OCI-LY1 (cell line): Measurements from ENCODE around the gene JAKMIP1.

Experiments
- H2AFZ ChIP-seq: fragments of 200-600 bp; sonication (generic), shearing (Covaris generic); 2 replicates; pipeline ENCODE4 v1.6.0; 2014; ENCODE audit warnings: antibody characterized with exemption, mild to moderate bottlenecking, low read length
- H3F3A ChIP-seq: fragments of 200-600 bp; sonication (generic), shearing (Covaris generic); 2 replicates; pipeline ENCODE4 v1.6.0; 2014; ENCODE audit warnings: mild to moderate bottlenecking, antibody characterized with exemption, low read length, moderate library complexity; ENCODE audit not compliant: insufficient read depth
- H3K27ac ChIP-seq: fragments of 200-600 bp; sonication (generic); 2 replicates; pipeline ENCODE4 v1.5.1; 2014; ENCODE audit warnings: low read length, mixed run types, mild to moderate bottlenecking, low read depth; ENCODE audit not compliant: poor library complexity, severe bottlenecking
- H3K27me3 ChIP-seq: fragments of 200-600 bp; sonication (generic); 2 replicates; pipeline ENCODE4 v1.6.0; 2014; ENCODE audit warnings: antibody characterized with exemption, mild to moderate bottlenecking, low read length, moderate library complexity; ENCODE audit not compliant: insufficient read depth
- H3K36me3 ChIP-seq: fragments of 200-600 bp; sonication (generic); 2 replicates; pipeline ENCODE4 v1.6.1; 2014; ENCODE audit warnings: mild to moderate bottlenecking, antibody characterized with exemption, low read length, moderate library complexity, mixed read lengths; ENCODE audit not compliant: insufficient read depth
- H3K4me1 ChIP-seq: fragments of 200-600 bp; sonication (generic); 2 replicates; pipeline ENCODE4 v1.5.1; 2014; ENCODE audit warnings: mild to moderate bottlenecking, low read length, moderate library complexity; ENCODE audit not compliant: insufficient read depth, severe bottlenecking
- H3K4me2 ChIP-seq: fragments of 200-600 bp; sonication (generic), shearing (Covaris generic); 2 replicates; pipeline ENCODE4 v1.6.1; 2014; ENCODE audit warnings: low read length
- H3K4me3 ChIP-seq: fragments of 200-600 bp; sonication (generic); 2 replicates; pipeline ENCODE4 v1.5.1; 2014; ENCODE audit warnings: low read length, low read depth, mild to moderate bottlenecking, mixed read lengths; ENCODE audit not compliant: poor library complexity, severe bottlenecking
- H3K79me2 ChIP-seq: fragments of 200-600 bp; shearing (Covaris generic); 2 replicates; pipeline ENCODE4 v1.6.1; 2016; ENCODE audit warnings: mixed run types, low read length, mixed read lengths; ENCODE audit not compliant: insufficient read depth
- H3K9ac ChIP-seq: fragments of 200-600 bp; sonication (generic), shearing (Covaris generic); 2 replicates; pipeline ENCODE4 v1.6.1; 2014; ENCODE audit warnings: mild to moderate bottlenecking, low read length, mixed read lengths
- H3K9me2 ChIP-seq: fragments of 200-600 bp; sonication (generic), shearing (Covaris generic); 2 replicates; pipeline ENCODE4 v1.6.1; 2014; ENCODE audit warnings: low read depth, mild to moderate bottlenecking, low read length, mixed read lengths
- H3K9me3 ChIP-seq: fragments of 200-600 bp; shearing (Covaris generic); 2 replicates; pipeline ENCODE4 v1.6.1; 2014; ENCODE audit warnings: low read length, mixed read lengths
- H4K20me1 ChIP-seq: fragments of 200-600 bp; sonication (generic), shearing (Covaris generic); 2 replicates; pipeline ENCODE4 v1.6.0; 2016; ENCODE audit warnings: mild to moderate bottlenecking, low read length; ENCODE audit not compliant: insufficient read depth
- CTCF ChIP-seq: fragments of 200-600 bp; sonication (generic), shearing (Covaris generic); IDR thresholded peaks from 2 replicates; pipeline ENCODE4 v1.5.1; 2017; ENCODE audit warnings: mild to moderate bottlenecking, antibody characterized with exemption, low read length, moderate library complexity, mixed read lengths
- EZH2 ChIP-seq: fragments of 200-600 bp; sonication (generic), shearing (Covaris generic); IDR thresholded peaks from 2 replicates; pipeline ENCODE4 v1.8.0; 2017; ENCODE audit warnings: borderline replicate concordance, mixed run types, mild to moderate bottlenecking, antibody characterized with exemption, low read length, moderate library complexity, mixed read lengths

The JAKMIP1 gene

GRCh38 chr4:6230502-6230785 lies 30.1 kb upstream of the JAKMIP1 start:
- Histone ChIP-seq H3K4me2 (no peak overlapping the region), H3K79me2 (no peaks in the 10 kb centered on the region), H3K4me3 (no peak overlapping the region)

GRCh38 chr4:6229671-6230501 lies 29.5 kb upstream of the JAKMIP1 start:
- Histone ChIP-seq H2AFZ (no peak overlapping the region), H3K79me2 (no peaks in the 10 kb centered on the region), H3K9me2 (no peaks in the 10 kb centered on the region), H3F3A (no peaks in the 10 kb centered on the region), H3K4me1 (no peaks in the 10 kb centered on the region), H4K20me1 (no peaks in the 10 kb centered on the region), H3K4me2 (no peak overlapping the region), H3K9me3 (no peaks in the 10 kb centered on the region), H3K4me3 (no peak overlapping the region), H3K27me3 (no peaks in the 10 kb centered on the region), H3K9ac (no peak overlapping the region), H3K36me3 (no peaks in the 10 kb centered on the region), H3K27ac (no peak overlapping the region)
- TF ChIP-seq CTCF (no peak), EZH2 (no peak)

More at GRCh38 chr4:6230502-6230785, 30.1 kb upstream of the JAKMIP1 start:
- no peak overlapping the region for H3K9ac ChIP-seq
- H3K27ac ChIP-seq, result no peak overlapping the region
- no peaks in the 10 kb centered on the region for H3K9me2 ChIP-seq
- no peaks in the 10 kb centered on the region for H3K4me1 ChIP-seq
- TF ChIP-seq CTCF, result no peak
- H3K9me3 ChIP-seq, result no peaks in the 10 kb centered on the region
- H3K27me3 ChIP-seq, result no peaks in the 10 kb centered on the region
- no peak overlapping the region for H2AFZ ChIP-seq
- no peaks in the 10 kb centered on the region for H3K36me3 ChIP-seq
- H3F3A ChIP-seq, result no peaks in the 10 kb centered on the region
- no peaks in the 10 kb centered on the region for H4K20me1 ChIP-seq

- no peak overlapping the region for H3K9ac ChIP-seq
- no peaks in the 10 kb centered on the region for H3K79me2 ChIP-seq
- TF ChIP-seq CTCF (no peak), EZH2 (no peak)
- no peak overlapping the region for H2AFZ ChIP-seq
- no peaks in the 10 kb centered on the region for H3K9me3 ChIP-seq
- H3K36me3 ChIP-seq, result no peaks in the 10 kb centered on the region
- H3K4me1 ChIP-seq, result no peaks in the 10 kb centered on the region
- no peaks in the 10 kb centered on the region for H3K9me2 ChIP-seq
- no peak overlapping the region for H3K4me2 ChIP-seq
- H3K27ac ChIP-seq, result no peak overlapping the region
- H3K27me3 ChIP-seq, result no peaks in the 10 kb centered on the region
- H4K20me1 ChIP-seq, result no peaks in the 10 kb centered on the region
- H3F3A ChIP-seq, result no peaks in the 10 kb centered on the region
- no peak overlapping the region for H3K4me3 ChIP-seq
These were observed 28.7 kb upstream of the JAKMIP1 start for GRCh38 chr4:6229095-6229494.
